HG03159 (cell line): ENCODE results near the gene FAM204A.

Experiments used
- ATAC-seq: cut with Tn5 transposase; IDR thresholded peaks from one replicate; pipeline ENCODE4 v1.9.1; 2021; ENCODE audit warnings: mild to moderate bottlenecking, moderate library complexity; ENCODE audit not compliant: unreplicated experiment

Gene FAM204A

DNA sequence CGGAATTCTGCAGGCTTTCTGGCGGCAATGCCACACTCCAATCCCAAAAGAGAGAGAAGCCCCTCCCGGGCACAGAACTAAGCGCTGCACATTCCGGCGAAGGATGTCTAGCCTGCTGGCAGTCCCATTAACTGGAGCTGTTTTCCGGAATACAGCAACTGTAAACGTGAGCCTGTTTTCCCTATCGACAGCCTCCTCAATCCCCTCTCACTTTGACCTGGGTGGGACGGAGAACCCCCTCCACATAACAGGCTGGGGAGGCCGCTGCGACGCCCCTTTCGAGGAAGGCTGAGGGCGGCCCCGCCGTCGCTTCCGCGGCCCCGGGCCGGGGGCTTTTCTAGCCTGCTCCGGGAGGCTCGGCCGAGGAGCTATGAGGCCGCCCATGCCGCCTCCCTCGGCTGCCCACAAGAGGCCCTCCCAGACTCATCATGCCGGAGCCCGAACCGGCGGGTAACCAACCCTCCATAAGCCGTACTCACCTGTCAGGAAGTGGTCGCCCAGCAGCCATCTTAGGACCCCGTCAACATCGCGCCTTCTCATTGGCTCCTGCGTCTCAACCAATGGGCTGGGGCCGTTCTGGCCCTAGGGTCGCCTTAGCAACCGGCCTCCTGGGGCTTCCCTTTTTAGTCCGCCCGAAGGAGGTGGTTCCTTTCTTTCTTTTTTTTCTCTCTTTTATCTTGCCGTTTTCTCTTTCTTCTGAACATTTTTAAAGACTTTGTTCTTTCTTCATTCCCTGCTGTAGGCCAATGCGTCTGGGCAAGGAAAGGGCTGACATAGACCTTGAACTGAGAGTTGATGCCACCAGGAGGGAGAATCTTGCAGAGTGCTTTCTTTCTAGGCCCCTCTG lies at the start of gene FAM204A:
Gene FAM204A (minus strand): TSS at position 534 of the 847 bp plus-strand sequence. CDS start 5,909 bp downstream, outside the sequence.
- ATAC-seq: peak; percentile 100

DNA sequence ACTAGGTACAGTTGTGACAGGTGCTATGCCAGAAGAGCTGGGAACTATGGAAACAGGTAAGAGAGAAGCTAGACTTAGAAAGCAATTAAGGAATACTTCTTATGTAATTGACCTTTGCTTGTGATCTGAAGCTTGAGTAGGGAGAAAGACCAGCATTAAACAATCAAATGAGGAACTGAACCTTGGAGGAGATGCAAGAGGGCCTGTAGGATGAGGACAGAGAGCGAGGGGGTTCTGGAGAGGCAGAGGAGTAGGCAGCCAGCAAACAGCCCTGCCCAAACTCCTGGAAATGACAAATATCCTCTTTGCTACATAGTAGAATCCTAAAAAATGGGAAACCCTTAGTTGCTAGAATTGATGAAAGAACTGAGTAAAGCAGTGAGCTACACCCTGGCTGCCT lies 41.6 kb upstream of the FAM204A start:
- ATAC-seq: no peak

DNA sequence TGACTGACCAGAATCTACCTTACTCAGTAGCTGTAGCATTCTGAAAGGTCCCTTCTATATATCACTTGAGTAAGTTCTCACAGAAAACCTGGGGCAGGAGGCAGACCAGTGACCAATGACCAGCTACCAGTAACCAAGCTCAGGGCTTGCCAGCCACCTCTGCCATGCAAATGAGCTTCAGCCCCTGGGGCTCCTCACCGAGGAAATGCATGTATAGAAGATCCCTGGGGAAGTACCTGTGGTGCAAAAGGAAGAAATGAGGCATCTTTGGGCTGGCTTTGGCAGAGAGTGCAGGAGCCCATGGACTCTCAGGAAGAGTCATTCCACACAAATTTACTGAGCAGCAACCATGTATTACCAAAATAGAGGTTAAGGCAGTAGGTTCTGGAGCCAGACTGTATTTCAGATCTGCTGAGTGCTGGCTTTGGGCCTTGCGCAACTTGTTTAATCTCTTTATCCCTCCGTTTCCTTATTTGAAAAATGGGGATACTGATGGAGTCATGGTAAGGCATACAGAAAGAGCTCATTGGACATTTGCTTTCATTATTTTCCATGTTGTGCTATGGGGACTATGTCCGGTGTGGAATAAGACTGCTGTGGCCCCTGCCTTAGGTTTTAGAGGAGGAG lies 41.1 kb upstream of the FAM204A start:
- ATAC-seq: no peak

DNA sequence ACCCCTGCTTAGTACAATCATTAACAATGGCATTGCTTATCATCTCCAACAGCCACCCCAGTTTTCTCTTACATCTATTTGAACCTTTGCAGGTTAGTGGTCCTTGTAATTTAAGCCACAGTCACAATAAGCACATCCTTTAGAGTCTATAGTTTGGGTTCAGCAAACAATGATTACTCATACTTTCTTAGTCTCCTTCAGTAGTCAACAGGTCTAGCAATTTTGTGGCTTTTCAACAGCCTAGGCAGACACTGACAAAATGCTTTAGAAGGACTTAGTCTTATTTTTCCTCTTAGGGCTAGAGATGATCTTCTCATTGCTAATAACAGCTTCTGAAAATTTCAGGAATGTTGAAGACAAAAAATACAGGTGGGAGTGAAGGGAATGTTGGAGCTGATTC lies 32.3 kb upstream of the FAM204A start:
- ATAC-seq: no peak

DNA sequence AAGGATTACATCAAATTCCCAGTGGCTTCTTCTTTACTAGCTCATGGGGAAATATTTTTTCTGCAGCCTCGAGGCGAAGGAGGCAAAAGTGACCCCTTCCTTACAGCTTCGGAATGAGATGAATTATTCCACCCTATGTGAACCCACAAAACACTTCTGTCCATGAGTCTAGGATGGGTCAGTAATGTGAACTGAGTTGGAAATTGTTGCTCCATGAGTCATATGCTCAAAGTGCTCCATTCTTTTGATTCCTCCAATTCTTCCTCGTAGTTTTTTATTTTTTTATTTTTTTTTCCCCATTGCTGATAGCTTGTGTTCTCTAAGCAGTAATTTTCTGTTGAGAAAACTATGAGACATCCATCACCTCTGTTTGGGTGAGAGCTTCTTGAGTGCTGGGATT lies 31.7 kb upstream of the FAM204A start:
- ATAC-seq: no peak

DNA sequence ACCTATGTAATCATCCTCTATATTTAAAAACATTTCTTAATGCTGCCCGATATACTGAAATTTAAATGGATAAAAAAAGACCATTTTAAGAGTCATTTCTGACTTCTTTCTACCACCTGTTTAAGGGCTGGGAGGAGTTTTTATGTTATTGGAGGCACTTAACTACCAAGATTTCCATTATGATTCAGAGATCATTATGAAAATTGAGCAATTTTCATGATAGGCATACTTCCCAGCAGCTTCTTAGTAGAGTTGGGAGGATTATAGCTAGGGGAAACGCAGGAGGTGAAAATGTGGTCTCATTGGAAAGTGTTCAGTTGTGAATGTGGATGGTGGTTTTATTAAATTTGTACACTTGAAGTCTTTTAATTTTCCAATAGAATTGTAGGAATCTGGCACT lies 28.4 kb upstream of the FAM204A start:
- ATAC-seq: no peak

DNA sequence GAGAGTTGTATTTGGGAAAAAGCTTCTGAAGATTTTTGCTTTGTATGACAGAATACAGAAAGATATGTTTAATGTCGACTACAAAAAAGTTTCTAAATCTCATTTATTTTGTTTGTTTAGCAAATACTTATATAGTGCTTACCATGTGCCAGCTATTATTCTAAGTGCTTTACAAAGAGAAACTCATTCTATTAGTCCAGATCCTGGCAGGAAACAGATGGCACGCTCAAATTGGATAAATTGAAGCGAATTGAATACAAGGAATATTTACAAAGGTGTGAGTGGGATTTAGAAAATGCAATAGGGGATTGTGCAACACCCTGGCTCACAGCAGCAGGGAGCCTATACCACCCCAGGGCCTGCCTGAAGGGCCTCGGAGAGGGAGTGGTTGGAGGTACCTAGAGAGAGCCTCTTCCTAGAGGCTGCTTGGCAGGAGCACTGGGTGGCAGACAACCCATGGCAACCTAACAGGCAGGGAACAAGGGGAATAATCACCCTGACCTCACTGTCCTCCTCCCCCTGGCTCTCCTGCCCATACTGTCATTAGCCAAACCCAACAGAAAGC lies 27.6 kb upstream of the FAM204A start:
- no peak for ATAC-seq

DNA sequence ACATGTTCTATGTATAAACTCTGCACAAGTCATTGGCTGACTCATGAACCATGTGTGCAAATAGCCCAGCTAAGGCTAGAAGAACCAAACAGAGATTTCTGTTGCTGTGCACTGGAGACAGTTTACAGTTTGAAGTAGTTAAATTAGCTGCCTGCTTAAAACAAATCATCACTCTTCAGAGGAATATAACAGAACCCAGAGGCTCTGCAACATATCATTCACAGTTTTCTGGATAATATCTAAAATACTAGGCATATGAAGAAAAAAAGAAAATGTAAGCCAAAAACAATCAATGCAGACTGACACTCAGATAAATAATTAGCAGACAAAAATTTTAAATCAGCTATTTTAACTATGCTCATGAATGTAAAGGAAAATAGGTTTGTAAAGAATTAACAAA lies 23.6 kb upstream of the FAM204A start:
- ATAC-seq: no peak

DNA sequence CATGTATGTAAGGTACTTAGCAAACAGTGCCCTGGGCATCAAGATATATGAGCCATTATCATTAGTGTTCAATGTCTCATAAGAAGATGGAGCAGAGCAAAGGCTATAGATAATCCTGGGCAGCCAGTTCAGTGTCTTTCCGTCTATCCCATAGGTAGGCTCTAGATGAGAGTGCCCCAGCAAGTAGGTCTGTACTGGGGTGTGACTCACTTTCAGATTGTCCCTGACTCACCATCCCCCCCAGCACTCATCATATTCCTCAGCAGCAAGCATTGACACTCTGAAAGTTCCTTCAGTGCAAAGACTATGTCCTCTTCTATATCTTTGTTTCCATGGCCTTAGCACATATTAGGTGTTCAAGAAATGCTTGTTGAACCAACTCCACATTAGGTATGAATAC lies 20.0 kb upstream of the FAM204A start:
- no peak for ATAC-seq

DNA sequence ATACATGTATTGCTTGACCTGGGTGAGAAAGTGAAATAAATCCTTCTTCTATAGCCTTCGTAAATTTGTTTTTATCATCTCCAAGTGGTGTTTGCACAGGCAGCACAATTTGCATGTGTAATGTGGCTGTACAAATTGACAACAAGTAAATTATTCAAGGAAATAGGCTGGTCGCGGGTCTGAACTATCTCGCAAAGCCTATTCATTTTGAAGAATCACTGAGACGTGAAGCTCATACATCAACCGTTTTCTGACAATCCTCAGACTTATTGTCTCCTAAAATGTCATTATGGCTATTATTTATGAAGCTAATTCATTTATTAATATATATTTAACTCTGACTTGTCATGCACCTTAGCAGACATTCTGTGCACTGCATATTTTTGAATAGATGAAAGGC lies 16.2 kb upstream of the FAM204A start:
- ATAC-seq: no peak

DNA sequence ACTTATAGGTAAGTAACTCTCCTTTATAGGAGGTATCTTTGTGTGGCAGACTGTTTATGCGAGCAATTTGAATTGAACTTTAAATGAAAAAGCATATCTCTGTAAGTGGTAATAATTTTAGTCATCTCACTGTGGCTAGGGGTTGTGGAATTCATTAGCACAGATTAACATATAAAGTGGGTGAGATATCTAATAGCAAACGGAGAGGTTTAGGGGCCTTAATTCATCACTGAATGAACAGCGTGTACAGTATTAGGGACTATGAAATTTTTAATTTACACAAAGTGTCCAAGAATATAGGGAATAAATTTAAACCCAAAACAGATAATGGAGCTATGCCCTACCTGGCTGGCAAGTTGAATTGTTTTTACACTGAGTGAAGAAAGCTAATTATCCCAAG lies 15.7 kb upstream of the FAM204A start:
- no peak for ATAC-seq

DNA sequence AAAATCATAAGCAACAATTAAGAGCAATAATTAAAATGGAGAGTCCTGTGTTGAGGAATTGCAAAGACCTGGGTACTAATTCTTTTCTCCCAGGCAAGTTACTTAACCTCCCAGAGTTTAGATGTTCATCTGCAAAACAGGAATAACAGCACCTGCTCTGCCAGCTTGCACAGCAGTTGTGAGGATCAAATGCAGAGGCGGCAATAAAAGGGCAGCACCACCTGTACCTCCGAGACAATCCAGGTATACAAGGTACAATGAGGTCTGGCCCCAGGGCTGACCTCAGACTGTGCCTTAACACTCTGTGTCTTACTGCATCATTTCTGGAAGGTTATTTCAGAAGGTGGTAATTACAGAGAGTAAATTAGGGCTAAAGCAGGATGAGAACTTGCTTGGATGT lies 14.5 kb upstream of the FAM204A start:
- no peak for ATAC-seq

DNA sequence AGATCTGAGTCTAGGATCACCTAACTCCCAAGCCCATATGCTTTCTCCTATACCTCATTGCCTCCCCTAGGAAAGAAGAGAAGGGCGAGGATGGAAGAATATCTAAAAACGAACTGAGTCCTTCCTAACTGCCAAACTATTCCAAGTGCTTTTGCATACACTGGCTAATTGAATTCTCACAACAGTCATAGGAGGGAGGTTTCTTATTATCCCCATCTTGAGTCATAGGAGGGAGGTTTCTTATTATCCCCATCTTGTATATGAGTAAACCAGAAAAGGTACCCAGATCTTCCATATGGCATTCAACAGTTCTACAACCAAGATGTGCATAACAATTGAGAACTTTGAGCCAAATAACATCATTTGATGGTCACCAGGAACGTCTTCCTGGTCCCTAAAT lies 13.1 kb upstream of the FAM204A start:
- no peak for ATAC-seq

DNA sequence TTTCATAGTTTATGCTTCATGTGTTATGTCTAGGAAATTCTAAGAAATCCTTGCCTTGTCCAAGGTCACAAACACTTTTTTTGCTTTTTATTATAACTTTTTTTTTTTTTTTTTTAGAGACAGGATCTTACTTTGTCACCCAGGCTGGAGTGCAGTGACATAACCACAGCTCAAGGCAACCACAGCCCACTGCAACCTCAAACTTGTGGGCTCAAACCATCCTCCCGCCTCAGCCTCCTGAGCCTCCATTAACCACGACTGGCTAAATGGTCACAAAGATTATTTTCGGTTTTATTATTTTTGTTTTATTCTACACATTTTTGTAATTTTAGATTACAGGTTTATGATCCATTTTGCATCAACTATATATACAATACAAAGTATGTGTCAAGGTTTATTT lies 7.1 kb upstream of the FAM204A start:
- no peak for ATAC-seq

DNA sequence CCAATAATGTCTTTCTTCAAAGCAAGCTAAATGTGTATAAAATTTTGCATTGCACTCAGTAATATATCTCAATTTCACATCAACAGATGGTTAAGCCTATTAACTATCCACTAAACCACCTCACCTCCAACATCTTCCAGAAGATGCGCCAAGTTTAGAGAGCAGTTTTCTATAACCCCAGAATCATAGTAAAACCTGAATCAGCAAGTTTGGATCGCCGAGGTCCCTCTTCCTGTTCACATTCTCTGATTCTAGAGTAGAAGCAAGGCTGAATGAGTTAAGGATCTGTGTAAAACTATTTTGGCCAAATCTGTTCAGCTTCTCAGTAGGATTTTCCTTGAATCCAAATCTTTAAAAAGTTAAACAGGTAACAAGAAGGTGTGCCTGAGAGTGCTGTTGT lies 1.4 kb upstream of the FAM204A start:
- no peak for ATAC-seq

DNA sequence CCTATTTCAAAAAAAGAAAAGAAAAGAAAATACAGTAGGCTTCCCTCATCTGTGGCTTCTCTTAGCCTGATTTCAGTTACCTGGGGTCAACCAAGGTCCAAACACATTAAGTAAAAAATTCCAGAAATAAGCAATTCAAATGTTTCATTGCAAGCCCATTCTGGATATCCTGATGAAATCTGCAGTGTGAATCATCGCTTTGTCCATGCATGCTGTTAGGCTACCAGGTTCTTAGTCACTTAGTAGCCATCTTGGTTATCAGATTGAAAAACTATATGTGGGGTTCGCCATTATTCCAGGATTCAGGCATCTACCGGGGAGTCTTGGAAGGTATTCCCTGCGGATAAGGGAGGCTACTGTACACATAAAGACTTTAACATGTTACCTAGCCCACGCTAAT lies 991 bp upstream of the FAM204A start:
- ATAC-seq: no peak

DNA sequence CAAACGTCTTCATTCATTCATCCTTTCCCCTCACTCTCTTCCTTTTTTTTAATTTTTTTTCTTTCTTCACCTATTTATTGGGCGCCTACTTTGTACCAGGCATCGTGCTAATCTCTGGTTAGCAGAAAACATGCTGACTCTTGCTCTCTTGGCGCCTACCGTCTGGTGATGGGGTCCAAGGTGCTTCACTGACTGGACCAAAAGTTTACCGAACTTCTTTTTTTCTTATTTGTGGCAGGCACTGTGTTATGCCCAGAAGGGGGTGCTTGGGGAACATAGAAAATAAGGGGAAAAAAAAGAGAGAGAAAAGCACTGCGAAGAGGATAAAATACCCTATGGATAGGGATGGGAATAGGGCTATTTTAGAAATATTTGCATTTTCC lies 505 bp upstream of the FAM204A start:
- peak; percentile 1 for ATAC-seq

DNA sequence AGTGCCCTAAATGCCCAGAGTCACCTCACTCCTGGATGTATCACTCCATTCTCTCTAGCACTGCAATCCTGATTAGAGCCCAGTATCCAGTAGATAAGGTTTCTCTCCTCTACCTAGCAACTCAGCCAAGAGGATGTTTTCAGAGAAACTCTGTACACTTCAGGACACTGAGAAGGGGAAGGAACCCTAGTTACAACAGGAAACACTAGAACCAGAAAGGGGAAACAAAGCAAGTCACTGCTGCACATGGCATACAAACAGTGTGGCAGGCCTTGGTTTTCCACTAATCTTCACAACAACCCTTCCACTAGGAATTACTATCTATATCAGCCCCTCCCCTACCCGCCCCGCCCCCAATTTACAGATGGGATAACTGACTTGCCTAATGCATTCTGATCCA lies 1.6 kb downstream of the FAM204A start:
- ATAC-seq: no peak

DNA sequence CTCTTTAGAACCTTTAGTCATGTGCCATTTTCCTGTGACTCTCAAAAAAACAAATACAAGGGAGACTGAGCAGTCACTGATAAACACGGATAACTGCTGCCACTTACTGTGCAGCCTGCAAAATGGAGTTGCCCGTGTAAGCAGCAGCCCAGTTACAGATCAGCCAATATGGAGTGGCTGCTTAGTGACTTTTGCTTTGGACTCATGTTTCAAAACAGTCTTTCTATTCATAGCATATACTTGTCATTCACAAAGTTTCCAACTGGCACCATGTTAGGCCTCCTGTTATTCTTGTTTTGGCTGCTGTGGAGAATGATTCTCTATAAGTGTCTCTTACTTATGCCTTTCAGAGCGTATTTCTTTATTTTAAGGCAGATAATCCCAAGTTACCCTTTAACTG lies 3.0 kb downstream of the FAM204A start:
- no peak for ATAC-seq

DNA sequence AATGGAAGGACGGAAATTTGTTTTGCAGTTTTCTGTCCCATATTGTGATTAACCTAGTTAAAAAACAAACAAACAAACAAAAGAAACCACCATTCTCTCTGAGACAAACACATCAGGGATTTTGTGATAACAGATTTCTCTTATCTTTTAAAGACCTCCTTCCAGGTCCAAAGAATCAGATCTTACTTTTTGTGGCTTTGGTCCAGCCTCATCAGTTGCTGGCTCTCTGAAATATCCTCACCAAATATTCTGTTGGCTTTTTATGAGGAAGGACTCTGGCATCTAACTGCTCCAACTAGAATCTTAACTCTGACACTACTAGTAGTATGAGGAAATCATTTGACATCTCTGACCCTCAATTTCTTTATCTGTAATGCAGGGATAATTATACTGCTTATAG lies 4.8 kb downstream of the FAM204A start:
- no peak for ATAC-seq

DNA sequence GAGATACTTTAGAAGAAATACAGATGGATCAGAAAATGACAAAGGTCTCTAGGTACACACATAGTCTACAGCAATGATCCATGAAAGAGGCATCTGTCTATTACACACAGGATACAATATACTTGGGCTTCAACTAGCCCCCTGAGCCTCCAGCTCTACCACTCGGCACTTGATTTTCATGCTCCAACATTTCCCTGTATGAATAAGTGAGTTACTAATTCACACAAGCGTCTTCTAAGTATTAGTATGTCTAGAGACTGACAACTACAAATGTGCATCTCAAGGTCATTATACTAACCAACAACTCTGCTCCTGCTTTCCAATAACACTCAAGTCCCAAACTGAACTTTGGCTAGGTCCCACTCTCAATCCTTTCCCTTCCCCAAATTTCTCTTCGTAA lies 8.3 kb downstream of the FAM204A start:
- no peak for ATAC-seq

DNA sequence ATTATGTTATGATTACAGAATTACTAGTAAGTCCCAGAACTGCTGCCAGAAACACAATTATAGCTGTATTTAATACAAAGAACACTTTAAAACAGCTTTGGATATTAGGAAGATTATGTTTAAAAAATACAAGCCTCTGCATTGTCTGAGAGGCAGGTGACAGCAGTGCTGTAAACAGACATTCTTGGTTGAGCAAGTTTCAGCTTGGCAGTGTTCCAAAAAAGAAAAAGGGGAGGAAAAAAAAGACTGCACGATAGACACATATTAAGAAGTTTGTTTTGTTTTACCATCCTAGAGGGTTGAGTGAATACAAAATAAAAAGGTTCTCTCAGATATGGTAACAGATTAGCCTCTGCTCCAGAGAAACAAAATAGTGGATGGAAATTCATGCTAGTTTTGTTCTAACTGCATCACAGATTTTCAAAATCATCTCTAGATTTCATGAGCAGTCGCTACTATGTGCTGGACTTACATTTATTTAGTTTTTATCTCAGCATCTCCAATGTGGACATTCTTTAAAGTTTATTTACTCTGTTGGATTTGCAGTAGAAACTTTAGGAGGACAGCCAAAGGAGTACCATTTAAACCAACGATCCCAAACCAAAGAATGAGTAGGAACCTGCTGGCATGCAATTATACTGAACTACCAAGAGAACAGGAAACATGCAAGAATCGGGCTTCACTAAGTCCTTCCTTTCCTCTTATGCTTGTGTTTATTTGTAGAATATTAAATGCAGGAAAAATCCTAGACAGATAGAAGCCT lies 9.0 kb downstream of the FAM204A start:
- no peak for ATAC-seq
